Esophagus muscularis mucosa (tissue), 4 donors: Measurements from ENCODE around the gene LRRC14B. TPM values are rescaled to one million over a fixed set of nuclear protein-coding genes. Genes with fewer than 3 reads are reported as not detected.

Source experiments
- DNase-seq: peaks from one replicate; pipeline ENCODE4 v3.0.0-alpha.2; 2017; ENCODE audit errors: extremely low spot score
- H3K27ac ChIP-seq, 4 donors: fragments of 200-600 bp; sonication (generic); replicated peaks in 1 of 4; 1 replicate in 3 of 4; 2 replicates in 1 of 4; pipeline ENCODE4 v1.5.1; 2016 to 2019; ENCODE audit warnings: mild to moderate bottlenecking in 1 of 4
- H3K27me3 ChIP-seq, 4 donors: fragments of 200-600 bp; sonication (generic); one replicate each; pipeline versions ENCODE4 v1.5.1 to v1.6.0; 2016 to 2019
- H3K36me3 ChIP-seq, 4 donors: fragments of 200-600 bp; sonication (generic); one replicate each; pipeline ENCODE4 v1.5.1; 2016 to 2019
- H3K4me1 ChIP-seq, 4 donors: fragments of 200-600 bp; sonication (generic); one replicate each; pipeline ENCODE4 v1.5.1; 2016 to 2019
- H3K4me3 ChIP-seq, 4 donors: fragments of 200-600 bp; sonication (generic); 1 replicate in 2 of 4; 2 replicates in 2 of 4; pipeline ENCODE4 v1.5.1; 2016 to 2019; ENCODE audit warnings: mild to moderate bottlenecking in 4 of 4, moderate library complexity in 1 of 4
- H3K9me3 ChIP-seq, 4 donors: fragments of 200-600 bp; sonication (generic); 1 replicate in 3 of 4; 2 replicates in 1 of 4; pipeline ENCODE4 v1.5.1; 2016 to 2019
- CTCF ChIP-seq, 3 experiments: fragments of 200-600 bp in 2 of 3; fragments of 450-650 bp in 1 of 3; sonication (generic) in 2 of 3; IDR thresholded peaks; one replicate each; pipeline ENCODE4 v1.5.1; 2017 to 2019; ENCODE audit warnings: antibody characterized with exemption in 3 of 3, mild to moderate bottlenecking in 2 of 3, moderate library complexity in 1 of 3
- EP300 ChIP-seq: sonication (generic); formaldehyde crosslinking; IDR thresholded peaks from one replicate; pipeline ENCODE4 v1.6.1; 2017; ENCODE audit warnings: antibody characterized with exemption
- POLR2A ChIP-seq: fragments of 450-650 bp; IDR thresholded peaks from one replicate; pipeline ENCODE4 v1.6.1; 2017; ENCODE audit warnings: antibody characterized with exemption, moderate library complexity, mild to moderate bottlenecking, low read depth
- POLR2AphosphoS5 ChIP-seq, 2 donors: sonication (generic); formaldehyde crosslinking; IDR thresholded peaks; one replicate each; pipeline ENCODE4 v1.6.1; 2017; ENCODE audit warnings: antibody characterized with exemption in 2 of 2
- WGBS: methylation state at CpG from one replicate; pipeline ENCODE4 v1.1.5; 2018; 5-methylcytosine and 5-hydroxymethylcytosine counted together
- intact Hi-C: fragments of 100-400 bp; cut with DNase I; formaldehyde crosslinking; loops from one replicate; pipeline ENCODE4 v1.15.1; 2023
- total RNA-seq, 4 donors: library from RNA; depleted of rRNA; stranded (reverse); fragments of >200 nt; gene quantifications; one replicate each; pipeline versions ENCODE4 v1.1.0 to v1.2.1, GENCODE V29; 2016

LRRC14B gene
- total RNA-seq, 4 donors from 2014 or later = not detected

- intact Hi-C loops = no loop called here
- Histone ChIP-seq H3K36me3 (no peaks in the 10 kb centered on the region), H3K27me3 (peaks cover 0 to 1% (median 0%) of the 10 kb centered on the region in 4 donors), H3K27ac (no peak overlapping the region), H3K4me1 (no peaks in the 10 kb centered on the region), H3K4me3 (no peak overlapping the region), H3K9me3 (peaks cover 0 to 22% (median 19%) of the 10 kb centered on the region in 4 donors)
- no peak for DNase-seq
- 92% methylated on average over 4 of the region's 4 CpGs for WGBS
- TF ChIP-seq POLR2A (no peak), EP300 (no peak), CTCF (IDR thresholded peaks at IDR 0.05) (no peak), POLR2AphosphoS5 (IDR thresholded peaks at IDR 0.05) (no peak)
Measured at GRCh38 chr5:150746-151145, 40.5 kb upstream of the LRRC14B start.

DNA sequence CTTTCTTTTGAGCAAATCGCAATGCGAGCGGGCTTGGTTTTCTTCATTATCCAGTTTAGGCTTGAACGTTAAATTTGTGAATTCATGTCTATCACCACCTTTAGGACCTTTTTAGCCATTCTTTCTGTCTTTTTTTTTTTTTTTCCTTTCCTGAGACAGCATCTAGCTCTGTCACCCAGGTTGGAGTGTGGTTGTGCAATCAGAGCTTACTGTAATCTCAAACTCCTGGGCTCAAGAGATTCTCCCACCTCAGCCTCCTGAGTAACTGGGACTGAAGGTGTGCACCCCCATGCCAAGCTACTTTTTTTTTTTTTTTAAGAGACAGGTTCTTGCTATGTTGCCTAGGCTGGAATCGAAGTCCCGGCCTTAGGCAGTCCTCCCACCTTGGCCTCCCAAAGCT, 39.2 kb upstream of the LRRC14B start:
- Histone ChIP-seq H3K4me3 (no peak overlapping the region), H3K36me3 (no peaks in the 10 kb centered on the region), H3K27ac (no peak overlapping the region), H3K4me1 (no peaks in the 10 kb centered on the region), H3K9me3 (peaks cover 0 to 14% (median 12%) of the 10 kb centered on the region in 4 donors), H3K27me3 (no peaks in the 10 kb centered on the region)
- DNase-seq = no peak
- intact Hi-C loops = no loop called here
- no peak for TF ChIP-seq EP300
- TF ChIP-seq POLR2AphosphoS5 (IDR thresholded peaks at IDR 0.05) = no peak
- no peak for TF ChIP-seq POLR2A
- TF ChIP-seq CTCF (IDR thresholded peaks at IDR 0.05) = no peak
- 97% methylated on average over 6 of the region's 6 CpGs for WGBS

DNA sequence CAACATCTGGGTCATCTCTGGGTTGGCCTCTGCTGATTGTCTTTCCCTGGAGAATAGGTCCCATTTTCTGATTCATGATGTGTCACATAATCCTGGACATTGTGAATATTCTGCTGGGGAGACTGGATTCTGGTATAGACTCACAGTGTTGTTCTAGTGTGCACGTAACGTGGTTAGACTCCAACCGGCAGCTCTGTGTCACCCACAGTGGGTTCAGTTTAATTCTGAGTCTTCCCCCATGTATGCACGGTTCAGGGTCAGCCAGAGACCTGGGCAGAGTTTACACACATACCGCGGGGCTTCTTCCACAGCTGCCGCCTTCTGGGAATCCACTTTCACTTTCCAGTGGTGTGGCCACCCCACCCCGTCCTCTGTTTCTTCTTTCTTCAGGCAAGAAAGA, 38.0 kb upstream of the LRRC14B start:
- Histone ChIP-seq H3K4me3 (no peak overlapping the region), H3K36me3 (no peaks in the 10 kb centered on the region), H3K27me3 (peaks cover 0 to 6% (median 0%) of the 10 kb centered on the region in 4 donors), H3K27ac (no peak overlapping the region), H3K9me3 (peaks cover 0 to 2% (median under 1%) of the 10 kb centered on the region in 4 donors), H3K4me1 (no peaks in the 10 kb centered on the region)
- intact Hi-C loops = no loop called here
- no peak for DNase-seq
- 88% methylated on average over 8 of the region's 8 CpGs for whole genome bisulfite sequencing
- no peak for TF ChIP-seq EP300
- TF ChIP-seq POLR2A = no peak
- TF ChIP-seq POLR2AphosphoS5 (IDR thresholded peaks at IDR 0.05) = no peak
- TF ChIP-seq CTCF (IDR thresholded peaks at IDR 0.05) = no peak

DNA sequence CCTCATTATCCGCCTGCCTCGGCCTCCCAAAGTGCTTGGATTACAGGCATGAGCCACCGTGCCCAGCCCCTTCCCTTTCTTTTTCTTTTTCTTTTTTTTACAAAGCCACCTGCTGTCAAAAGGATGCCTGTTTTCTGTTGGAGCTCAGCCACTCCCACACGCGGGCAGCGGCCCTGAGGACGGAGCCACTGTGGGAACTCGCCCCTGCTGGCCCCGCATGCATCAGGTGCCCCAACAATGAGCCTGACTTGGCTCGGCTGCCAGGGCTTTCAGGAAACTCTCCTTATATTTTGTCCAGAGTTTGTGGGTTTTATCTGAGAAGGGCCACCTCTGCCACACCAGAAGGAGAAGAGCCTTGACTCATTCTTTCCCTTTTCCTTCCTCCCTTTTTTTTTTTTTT, 37.1 kb upstream of the LRRC14B start:
- Histone ChIP-seq H3K27ac (no peak overlapping the region), H3K4me1 (no peaks in the 10 kb centered on the region), H3K9me3 (no peaks in the 10 kb centered on the region), H3K36me3 (no peaks in the 10 kb centered on the region), H3K4me3 (no peak overlapping the region), H3K27me3 (peaks cover 0 to 16% (median 0%) of the 10 kb centered on the region in 4 donors)
- intact Hi-C loops = no loop called here
- WGBS = 81% methylated on average over 10 of the region's 10 CpGs
- DNase-seq = no peak
- no peak for TF ChIP-seq CTCF (IDR thresholded peaks at IDR 0.05)
- no peak for TF ChIP-seq POLR2A
- TF ChIP-seq POLR2AphosphoS5 (IDR thresholded peaks at IDR 0.05) = no peak
- no peak for TF ChIP-seq EP300

DNA sequence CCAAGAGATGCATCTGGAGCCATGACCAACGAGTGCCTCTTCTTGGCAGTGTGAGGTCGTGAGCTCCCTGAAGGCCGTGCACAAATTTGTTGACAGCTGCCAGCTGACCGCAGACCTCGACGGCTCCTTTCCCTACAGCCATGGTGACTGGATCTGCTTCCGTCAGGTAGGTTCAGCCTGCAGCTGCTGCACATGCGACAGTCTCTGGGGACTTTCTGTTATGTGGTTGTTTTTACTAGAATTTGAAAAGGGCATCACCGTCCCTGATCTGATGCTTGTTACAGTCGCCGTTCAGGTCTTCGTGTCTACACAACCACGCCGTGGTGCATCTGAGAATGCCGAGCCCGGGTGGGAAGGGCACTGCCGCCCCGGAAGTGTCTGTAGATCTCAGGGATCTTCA, 36.5 kb upstream of the LRRC14B start:
- Histone ChIP-seq H3K9me3 (no peaks in the 10 kb centered on the region), H3K4me3 (no peak overlapping the region), H3K27ac (no peak overlapping the region), H3K4me1 (no peaks in the 10 kb centered on the region), H3K36me3 (no peaks in the 10 kb centered on the region), H3K27me3 (peaks cover 0 to 21% (median 0%) of the 10 kb centered on the region in 4 donors)
- 93% methylated on average over 18 of the region's 18 CpGs for WGBS
- intact Hi-C loops = no loop called here
- TF ChIP-seq EP300 (no peak), POLR2AphosphoS5 (IDR thresholded peaks at IDR 0.05) (no peak), POLR2A (no peak), CTCF (IDR thresholded peaks at IDR 0.05) (no peak)
- DNase-seq = no peak
